ENCODE measurements around the gene DNM3. TPM values are rescaled to one million over a fixed set of nuclear protein-coding genes. Genes with fewer than 3 reads are reported as not detected.

DNM3 gene
- total RNA-seq, 1 experiment from 2014 or later, result 0.23 TPM

DNA sequence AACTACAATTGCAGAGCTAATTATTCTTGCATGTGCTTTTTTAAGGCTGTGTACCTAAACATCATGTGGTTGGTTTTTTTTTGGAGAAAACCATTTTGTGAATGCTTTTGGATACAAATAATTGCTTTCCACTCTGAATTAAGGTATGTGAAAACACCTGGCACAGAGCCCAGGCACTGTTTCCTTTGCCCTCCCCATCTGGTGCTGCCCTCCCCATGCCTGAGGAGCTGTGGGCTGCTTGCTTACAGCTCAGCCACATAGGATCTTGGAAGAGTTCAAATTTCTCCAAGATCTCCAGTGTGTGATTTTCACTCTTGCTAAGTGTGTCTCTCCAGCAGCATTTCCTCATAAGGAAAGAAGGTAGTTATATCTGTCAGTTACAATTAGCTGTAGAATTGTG is 27.8 kb downstream of the DNM3 start:
- no peak for DNase-seq (ENCODE audit: low read depth)

GRCh38 chr1:171871848-171872247 is 30.6 kb downstream of the DNM3 start:
- DNase-seq (ENCODE audit: low read depth), result no peak

DNA sequence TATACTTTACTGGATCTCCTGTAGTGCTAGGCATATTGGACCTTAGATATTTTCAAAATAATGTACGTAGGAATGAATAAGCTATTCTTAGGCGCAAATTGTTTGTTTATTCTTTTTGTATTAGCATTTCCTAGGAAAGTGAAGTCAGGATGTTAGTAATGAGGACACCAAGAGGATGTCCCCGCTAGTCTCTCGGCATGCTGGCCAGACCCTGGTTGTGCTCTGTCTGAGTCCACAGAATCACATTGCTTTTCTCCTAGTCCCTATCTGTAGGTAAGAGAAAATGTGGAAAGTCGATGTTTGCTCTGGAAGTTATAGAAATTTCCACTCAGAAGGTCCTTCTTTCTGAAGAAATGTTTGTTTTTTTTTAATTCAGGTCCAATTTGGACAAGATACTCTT is 31.1 kb downstream of the DNM3 start:
- DNase-seq (ENCODE audit: low read depth), result no peak

GRCh38 chr1:171873664-171874063 is 32.4 kb downstream of the DNM3 start:
- no peak for DNase-seq (ENCODE audit: low read depth)

- peak; percentile 8 for DNase-seq (ENCODE audit: low read depth)
Observed at GRCh38 chr1:171877701-171878100, 36.4 kb downstream of the DNM3 start.

DNA sequence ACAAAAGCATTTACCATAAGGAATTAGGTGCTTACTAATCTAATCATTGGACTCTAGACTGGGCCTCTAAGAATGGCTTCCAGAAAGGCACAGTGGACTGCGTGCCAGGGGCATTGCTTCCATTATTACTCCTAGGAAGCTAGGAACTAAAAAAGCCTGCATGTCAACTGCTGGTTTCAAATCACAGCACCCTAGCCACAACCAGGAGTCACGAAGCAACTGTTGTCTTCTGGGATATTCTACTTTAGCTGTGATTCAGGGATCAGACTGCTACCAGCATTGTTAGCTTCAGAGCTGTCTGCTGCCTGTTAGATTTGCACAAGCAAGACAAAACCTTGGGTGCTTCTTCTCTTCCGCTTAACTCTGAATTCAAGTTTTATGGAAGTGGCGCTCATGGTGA is 38.3 kb downstream of the DNM3 start:
- no peak for DNase-seq (ENCODE audit: low read depth)

DNA sequence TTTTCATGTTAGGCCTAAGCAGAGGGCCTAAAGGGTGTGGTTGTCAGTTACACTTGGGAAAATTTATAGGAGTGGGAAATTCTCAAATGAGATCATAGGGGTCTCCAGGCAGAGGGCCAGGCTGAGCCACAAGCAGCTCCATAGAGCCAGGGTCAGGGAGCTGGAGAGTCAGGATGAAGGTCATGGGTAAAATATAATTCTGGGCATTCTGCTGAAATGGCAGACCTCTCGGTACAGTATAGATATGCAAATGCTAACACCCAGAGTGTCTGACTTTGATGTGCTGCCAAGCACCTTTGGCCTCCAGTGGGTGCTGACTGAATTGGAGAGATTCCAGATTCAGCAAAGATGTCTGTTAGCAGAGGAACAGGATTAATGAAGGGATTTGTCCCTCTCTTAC is 40.1 kb downstream of the DNM3 start:
- DNase-seq (ENCODE audit: low read depth), result no peak

GRCh38 chr1:171883849-171884248 is 42.6 kb downstream of the DNM3 start:
- no peak for DNase-seq (ENCODE audit: low read depth)

- peak; percentile 14 for DNase-seq (ENCODE audit: low read depth)
Observed at GRCh38 chr1:171884475-171884874, 43.2 kb downstream of the DNM3 start.

DNA sequence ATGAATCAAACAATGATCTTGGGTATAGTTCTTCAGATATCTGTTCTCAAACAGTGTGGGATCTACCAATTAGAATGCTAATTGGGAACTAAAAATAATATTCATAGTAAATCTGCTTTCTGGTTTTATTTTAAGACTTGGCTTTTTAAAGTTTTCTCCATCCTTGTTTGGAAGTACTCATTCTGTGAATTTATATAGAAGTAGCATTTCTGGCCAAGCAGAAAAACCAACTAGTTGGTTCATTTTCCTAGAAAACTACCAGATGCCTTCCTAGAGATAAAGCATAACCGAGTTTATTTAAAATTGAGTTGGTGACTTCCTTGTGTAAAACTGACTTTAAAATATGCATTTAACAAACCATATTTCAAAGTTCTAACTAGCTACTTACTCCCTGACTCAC is 48.8 kb downstream of the DNM3 start:
- DNase-seq (ENCODE audit: low read depth), result no peak

- DNase-seq (ENCODE audit: low read depth), result no peak
Observed at GRCh38 chr1:171896936-171897703, 55.8 kb downstream of the DNM3 start.

DNA sequence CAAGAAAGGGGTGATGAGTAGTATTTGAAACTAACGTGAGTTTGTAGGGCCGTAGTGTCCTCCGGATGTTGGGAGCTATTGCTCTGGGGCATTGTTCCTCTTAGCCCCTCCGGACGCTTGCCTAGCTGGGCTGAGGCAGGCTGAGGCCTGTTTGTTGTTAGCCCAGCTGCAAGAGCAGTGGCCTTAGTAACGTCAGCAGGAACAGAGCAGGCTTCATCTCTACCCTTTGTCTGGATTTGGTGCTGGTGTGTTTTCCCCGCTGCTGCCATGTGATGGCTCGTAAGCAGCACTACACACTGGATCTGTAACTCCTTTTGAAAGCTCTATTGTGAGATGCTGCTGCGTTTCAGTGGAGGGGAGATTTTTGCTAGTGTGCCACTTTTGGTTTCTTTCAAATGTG is 57.6 kb downstream of the DNM3 start:
- DNase-seq (ENCODE audit: low read depth), result no peak

DNA sequence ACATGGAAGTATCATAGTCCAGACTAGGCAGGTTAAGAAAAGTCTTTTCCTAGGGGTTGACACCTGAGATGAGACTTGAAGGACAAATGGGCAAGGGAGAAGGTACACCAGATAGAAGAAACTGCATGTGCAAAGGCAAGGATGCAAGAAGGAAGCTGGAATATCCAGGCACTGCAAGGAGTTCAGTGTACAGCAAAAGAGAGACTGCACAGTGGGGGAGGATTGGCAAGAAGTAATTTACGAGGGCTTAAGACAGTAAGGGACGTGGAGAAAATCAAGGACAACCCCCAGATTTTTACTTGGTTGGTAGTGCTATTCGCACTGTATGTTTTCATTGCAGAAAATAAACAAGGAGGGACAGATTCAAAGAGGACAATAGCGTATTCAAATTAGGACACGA is 58.5 kb downstream of the DNM3 start:
- DNase-seq (ENCODE audit: low read depth), result no peak

GRCh38 chr1:171901245-171901644 is 59.9 kb downstream of the DNM3 start:
- peak; percentile 23 for DNase-seq (ENCODE audit: low read depth)

DNA sequence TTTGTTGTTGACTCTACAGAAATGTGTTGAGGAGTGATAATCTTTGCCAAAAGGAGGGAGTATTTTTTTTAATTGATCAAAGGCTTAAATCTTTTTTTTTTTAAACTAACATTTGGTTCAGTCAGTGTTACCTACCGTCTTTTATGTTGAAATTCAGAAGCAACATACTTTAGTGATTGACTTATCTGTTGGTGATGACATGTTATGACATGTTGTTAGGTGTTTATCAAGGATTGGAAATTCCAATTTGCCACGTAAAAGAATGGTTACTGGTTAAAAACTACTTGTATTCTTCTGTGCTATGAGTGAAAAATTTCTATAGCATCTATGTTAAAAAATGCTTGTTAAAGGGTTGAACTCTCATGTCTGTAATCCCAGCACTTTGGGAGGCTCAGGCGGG is 61.2 kb downstream of the DNM3 start:
- no peak for DNase-seq (ENCODE audit: low read depth)

DNA sequence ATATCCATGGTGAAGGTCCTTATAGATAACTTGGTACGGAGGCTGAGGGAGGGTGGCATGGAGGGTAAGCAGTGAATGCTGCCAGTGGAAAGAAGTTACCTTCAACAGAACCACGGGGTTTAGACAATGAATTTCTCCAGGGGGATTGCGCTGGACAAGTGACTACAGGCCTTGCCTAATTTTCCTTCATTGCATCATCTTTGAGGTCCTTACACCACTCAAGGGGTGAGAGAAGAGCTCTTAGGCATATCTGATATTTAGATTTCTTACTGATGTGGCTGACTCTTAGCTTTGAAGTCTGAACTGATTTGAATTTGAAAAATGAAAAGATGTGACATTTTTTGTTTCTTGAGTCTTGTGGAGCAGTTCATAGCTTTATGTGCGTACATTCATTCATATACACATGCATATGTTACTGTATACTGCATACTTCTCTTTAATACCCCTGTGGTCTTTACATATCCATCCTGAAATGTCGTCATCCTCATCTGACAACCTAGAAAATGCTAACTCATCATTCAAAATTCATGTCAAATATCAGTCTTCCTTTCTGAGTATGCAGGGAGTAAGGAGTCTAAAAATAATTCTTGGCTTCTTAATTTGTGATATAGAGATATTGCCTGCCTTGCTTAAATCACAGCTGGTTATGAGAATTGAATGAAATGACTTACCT is 63.6 kb downstream of the DNM3 start:
- no peak for DNase-seq (ENCODE audit: low read depth)

- DNase-seq (ENCODE audit: low read depth), result no peak
Observed at GRCh38 chr1:171909711-171910110, 68.4 kb downstream of the DNM3 start.

DNA sequence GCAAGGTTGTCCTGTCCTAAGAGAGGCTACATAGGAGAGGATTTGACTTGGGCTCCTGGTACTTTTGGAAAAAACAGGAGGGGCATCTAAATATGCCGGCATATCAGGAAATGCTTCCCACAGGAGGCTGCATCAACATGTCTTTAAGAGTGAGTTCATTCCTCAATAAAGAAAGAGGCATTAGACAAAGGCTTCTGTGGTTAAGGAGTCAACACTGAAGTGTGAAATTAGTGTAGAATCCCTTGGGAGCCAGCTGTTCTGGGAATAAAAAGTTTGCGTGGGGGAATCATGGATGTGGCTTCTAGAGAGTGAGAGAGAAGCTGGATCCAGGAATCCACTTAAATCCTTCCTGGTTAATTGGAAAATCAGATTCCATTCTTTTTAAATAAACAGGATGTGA is 69.5 kb downstream of the DNM3 start:
- peak; percentile 50 for DNase-seq (ENCODE audit: low read depth)

DNA sequence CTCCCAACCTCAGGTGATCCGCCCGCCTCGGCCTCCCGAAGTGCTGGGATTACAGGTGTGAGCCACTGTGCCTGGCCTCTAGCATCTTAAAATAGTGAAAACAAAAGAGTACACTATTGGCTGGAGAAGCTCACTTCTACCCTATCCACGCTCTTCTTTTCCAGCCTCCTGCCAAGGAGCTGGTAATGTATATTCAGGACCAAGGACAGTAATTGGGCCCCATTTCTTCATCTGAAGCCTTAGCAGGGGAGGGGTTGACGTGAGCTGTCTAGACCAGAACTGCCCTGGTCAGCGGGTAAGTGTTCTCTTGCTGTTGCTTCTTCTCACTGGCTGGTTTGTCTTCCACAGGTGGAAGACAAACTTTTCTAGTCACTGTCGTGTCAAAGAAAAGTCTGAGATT is 70.2 kb downstream of the DNM3 start:
- peak; percentile 22 for DNase-seq (ENCODE audit: low read depth)

DNA sequence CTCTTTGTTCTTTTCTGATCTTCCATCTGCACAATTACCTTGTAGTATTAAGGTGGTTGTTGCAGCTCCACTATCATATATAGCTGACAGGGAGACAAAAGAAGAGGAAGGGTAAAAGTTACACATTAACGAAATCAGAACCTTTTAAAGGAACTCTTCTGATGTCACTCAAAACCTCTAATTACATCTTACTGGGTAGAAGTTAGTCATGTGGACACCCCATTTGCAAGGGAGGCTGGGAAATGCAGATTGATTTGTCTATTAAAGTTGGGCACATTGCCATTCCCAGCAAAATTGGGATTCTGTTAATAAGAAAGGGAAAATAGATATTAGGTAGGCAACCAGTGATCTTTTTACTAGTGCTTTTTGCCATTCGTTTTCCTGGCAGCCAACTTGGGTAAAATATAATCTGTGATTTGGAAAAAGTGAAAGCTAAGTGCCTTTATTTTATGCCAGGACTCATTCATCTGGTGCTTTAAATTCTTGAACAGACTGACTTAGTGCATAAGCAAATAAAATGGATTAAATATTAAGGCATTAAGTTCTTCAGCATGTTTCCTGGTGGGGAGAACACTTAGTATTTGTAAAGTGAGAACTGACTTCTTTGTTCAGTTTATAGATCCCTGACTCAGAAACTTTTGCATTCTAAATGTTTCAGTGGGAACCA is 71.3 kb downstream of the DNM3 start:
- DNase-seq (ENCODE audit: low read depth), result no peak

DNA sequence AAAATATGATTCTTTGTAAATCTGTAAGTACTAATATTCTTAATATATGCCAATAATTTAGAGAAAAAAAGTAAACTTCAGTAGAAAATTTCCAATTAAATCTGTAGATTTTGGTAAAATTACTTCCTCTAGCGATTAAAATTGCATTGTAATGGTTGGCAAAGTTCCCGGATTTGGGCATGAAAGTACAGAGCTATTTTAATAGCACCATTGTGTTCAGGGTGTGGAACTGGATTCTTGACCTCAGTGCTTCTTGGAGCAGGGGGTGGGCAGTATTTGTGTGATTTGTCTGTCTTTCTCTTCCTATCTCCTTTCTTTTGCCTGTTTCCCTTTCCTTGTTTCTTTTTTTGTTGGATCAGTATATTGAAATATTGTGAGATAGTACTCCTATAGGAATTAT is 72.1 kb downstream of the DNM3 start:
- peak; percentile 38 for DNase-seq (ENCODE audit: low read depth)

DNA sequence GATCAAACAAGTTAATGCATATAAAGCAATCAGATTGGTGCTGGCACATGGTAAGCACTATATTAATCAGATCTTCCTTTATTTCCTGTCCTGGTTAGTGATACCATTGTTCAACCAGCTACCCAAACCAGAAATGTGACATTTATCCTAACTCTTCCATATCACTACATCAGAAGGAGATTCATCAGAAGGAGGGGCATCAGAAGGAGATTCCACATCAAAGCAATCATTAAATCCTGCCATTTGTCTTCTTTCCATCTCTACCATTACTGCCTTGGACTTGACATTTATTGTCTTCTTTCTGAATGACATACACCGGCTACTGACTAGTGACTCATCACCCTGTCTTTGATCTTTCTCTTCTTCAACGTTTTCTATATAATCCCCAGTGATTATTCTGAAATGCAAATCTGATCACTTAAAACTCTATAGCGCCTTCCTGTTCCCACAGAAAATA is 75.0 kb downstream of the DNM3 start:
- DNase-seq (ENCODE audit: low read depth), result no peak

DNA sequence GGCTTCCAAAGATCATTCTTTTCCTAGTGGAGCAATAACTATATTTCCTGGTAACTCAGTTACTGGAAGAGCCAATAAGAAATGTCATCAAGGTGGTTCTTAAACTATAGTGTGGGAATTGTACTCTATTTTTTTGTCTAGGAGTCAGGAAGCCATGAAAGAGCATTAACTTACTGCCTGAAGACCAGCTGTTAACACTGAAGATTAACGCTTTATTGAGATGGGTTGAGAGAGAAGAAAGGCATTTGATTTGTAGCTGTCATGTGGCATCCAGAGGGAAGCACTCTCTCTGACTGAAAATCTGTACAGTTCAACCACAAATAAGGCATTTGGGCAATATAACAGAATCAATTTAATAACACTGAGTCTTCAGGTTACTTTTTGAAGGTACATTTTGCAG is 76.0 kb downstream of the DNM3 start:
- no peak for DNase-seq (ENCODE audit: low read depth)

Measured in LHCN-M2 (cell line).